Measurements from ENCODE around the gene CBY3.
"Not testable (repeated sequence)": the region's sequence is repeated elsewhere in the genome, so short reads cannot be mapped to it uniquely, and the experiment has no call there.

GRCh38 chr5:179661647-179662046 lies 19.2 kb downstream of the CBY3 start:
- not testable (repeated sequence) for TF ChIP-seq CTCF, POLR2A (IDR thresholded peaks at IDR 0.05)

Measured in uterus (tissue), 2 donors.